HL-60/S4 treated with retinoic acid at 250 ng/mL for 4 days and 3 days (cell line): ENCODE measurements around the gene OR51G1.
"Not testable (repeated sequence)": the region's sequence is repeated elsewhere in the genome, so short reads cannot be mapped to it uniquely, and the experiment has no call there.

Source experiments
- in situ Hi-C: fragments of 300-500 bp; cut with MboI; formaldehyde crosslinking; loops from 2 replicates; pipeline ENCODE4 v1.7.0; 2022; ENCODE audit warnings: low sequenced_read_pairs

The OR51G1 gene

GRCh38 chr11:4924239-4924638 is at the start of gene OR51G1:
Gene OR51G1, minus strand, starts transcription at chr11:4924339. Its CDS starts 0 bp downstream, at chr11:4924339.
- in situ Hi-C loops, result no loop called here

- in situ Hi-C loops, result no loop called here
Observed at GRCh38 chr11:4962816-4963215, 38.7 kb upstream of the OR51G1 start.

GRCh38 chr11:4960877-4961276 is 36.7 kb upstream of the OR51G1 start:
- in situ Hi-C loops, result no loop called here

- in situ Hi-C loops, result no loop called here
Observed at GRCh38 chr11:4957396-4957795, 33.3 kb upstream of the OR51G1 start.

GRCh38 chr11:4955613-4956012 is 31.5 kb upstream of the OR51G1 start, which contains the start of gene OR51A2:
Gene OR51A2, minus strand, starts transcription at chr11:4955713. Its CDS starts 0 bp downstream, at chr11:4955713.
- in situ Hi-C loops, result not testable (repeated sequence)

- in situ Hi-C loops, result no loop called here
Observed at GRCh38 chr11:4947505-4947904, 23.4 kb upstream of the OR51G1 start, which contains the start of gene OR51A4. Gene OR51A4, minus strand, starts transcription at chr11:4947605. Its CDS starts 505 bp downstream, at chr11:4947100.

GRCh38 chr11:4936745-4937144 is 12.6 kb upstream of the OR51G1 start:
- in situ Hi-C loops, result no loop called here

GRCh38 chr11:4932751-4933150 is 8.6 kb upstream of the OR51G1 start:
- in situ Hi-C loops, result no loop called here

GRCh38 chr11:4926608-4927007 is 2.5 kb upstream of the OR51G1 start:
- in situ Hi-C loops, result no loop called here

GRCh38 chr11:4922304-4922703 is 1.8 kb downstream of the OR51G1 start:
- in situ Hi-C loops, result no loop called here

GRCh38 chr11:4921796-4922195 is 2.3 kb downstream of the OR51G1 start:
- in situ Hi-C loops, result no loop called here

- in situ Hi-C loops, result no loop called here
Observed at GRCh38 chr11:4919250-4919649, 4.9 kb downstream of the OR51G1 start, which contains the start of gene OR51G2. Gene OR51G2, minus strand, starts transcription at chr11:4919350. Its CDS starts 3,687 bp downstream, at chr11:4915663.

GRCh38 chr11:4916581-4916980 is 7.6 kb downstream of the OR51G1 start:
- in situ Hi-C loops, result no loop called here

GRCh38 chr11:4903484-4903883 is 20.7 kb downstream of the OR51G1 start, which contains the start of gene OR51A7:
Gene OR51A7, plus strand, starts transcription at chr11:4903783. Its CDS starts 3,587 bp downstream, at chr11:4907370.
- in situ Hi-C loops, result no loop called here

- in situ Hi-C loops, result no loop called here
Observed at GRCh38 chr11:4891996-4892640, 32.0 kb downstream of the OR51G1 start.

GRCh38 chr11:4890279-4890678 is 33.9 kb downstream of the OR51G1 start:
- in situ Hi-C loops, result no loop called here

GRCh38 chr11:4887591-4887990 is 36.5 kb downstream of the OR51G1 start:
- in situ Hi-C loops, result no loop called here

GRCh38 chr11:4886186-4886585 is 38.0 kb downstream of the OR51G1 start:
- in situ Hi-C loops, result no loop called here

GRCh38 chr11:4884361-4884760 is 39.8 kb downstream of the OR51G1 start:
- in situ Hi-C loops, result no loop called here

GRCh38 chr11:4882543-4882942 is 41.6 kb downstream of the OR51G1 start:
- in situ Hi-C loops, result no loop called here

- in situ Hi-C loops, result no loop called here
Observed at GRCh38 chr11:4881860-4882500, 42.2 kb downstream of the OR51G1 start, which contains the start of gene OR51T1. Gene OR51T1, plus strand, starts transcription at chr11:4881900. Its CDS starts 0 bp downstream, at chr11:4881900.

- in situ Hi-C loops, result no loop called here
Observed at GRCh38 chr11:4881188-4881587, 43.0 kb downstream of the OR51G1 start.
